DMS53 treated with DMSO at 0.1 percent for 48 hours (cell line): ENCODE measurements around the gene CIROP.
A peak's percentile ranks its signal among the peaks of the same experiment; 100 is the strongest.

Source experiments
- DNase-seq: peaks from one replicate; lab custom pipeline; 2025; ENCODE audit not compliant: unreplicated experiment; lab: John Stamatoyannopoulos, UW

CIROP gene

DNA sequence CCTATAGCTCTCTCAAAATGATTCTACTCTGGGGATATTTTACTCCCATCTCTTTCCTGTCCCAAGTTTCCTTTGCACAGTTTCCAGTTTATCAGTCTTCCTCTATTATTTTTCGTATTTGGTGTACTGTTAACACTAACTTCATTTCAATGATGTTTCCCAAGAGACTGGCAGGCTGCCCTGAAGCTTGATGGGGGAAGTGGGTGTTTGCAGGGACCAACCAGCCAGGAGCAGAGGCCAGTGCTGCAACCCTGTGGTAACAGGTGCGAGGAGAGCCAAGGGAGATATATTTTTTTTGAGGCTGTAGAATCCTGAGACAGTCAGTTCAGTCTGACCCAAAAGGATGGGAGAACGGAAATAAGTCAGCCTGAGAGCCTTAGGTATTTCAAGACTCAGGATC, 26.1 kb upstream of the CIROP start:
- no peak for DNase-seq

DNA sequence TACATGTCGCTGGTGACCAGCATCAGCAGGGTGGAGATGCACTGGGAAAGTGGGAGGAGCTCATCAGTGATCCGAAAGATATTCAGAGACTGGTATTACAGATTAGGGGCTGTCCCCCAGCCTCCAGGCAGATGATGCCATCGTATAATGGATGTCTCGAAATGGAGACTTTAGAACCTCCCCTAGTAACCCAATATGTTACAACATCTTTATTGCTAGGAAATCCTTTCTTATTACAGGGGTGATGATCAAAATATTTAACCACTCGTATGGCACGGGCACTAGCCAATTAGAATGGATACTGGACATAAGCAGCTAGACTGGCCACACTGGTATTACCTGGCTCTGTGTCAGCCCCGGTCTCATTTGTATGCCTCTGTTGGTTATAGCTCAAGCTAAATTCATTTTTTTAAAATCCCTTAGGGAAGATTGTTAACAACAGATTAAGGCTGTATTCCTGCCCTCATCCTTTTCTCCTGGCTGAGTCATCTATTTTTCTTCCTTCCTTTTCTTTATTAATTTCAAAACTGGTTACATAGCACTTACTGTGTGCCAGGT, 25.0 kb upstream of the CIROP start:
- DNase-seq: no peak

DNA sequence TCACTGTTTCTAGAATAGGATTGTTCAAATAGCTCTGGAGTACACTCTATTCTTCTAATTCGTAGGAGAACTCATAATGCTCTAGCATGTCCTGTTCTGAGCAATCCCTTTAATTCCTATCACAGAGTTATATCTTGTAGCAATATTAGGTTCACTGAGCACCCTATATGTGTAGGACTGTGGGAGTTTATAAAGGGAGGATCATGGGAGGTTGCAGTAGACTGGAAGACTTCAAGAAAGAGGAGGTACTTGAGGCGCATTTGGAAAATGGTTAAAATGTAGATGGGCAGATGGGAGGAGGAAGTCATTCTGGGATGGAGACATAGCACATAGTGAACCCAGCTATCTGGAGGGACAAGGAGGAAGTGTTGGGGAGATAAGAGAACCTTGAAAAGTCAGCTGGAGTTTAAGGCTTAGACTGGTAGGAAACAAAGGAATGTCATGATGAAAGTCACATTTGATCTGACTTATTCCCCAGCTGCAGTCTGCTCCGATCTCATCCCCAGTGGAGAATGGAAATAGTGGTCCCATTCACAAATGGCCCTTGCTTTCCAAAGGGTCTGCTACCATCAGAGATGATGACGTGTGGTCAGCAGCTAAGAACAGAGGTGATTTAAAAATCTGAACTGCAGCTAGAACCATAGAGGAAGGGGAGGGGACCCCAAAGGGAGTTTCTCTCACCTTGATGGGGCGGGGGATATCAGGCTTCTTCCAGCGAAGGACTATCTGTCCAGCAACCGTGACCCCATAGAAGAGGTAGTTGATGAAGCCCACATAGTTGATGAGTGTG, 24.4 kb upstream of the CIROP start:
- DNase-seq: no peak

- DNase-seq: no peak
These were observed 23.1 kb upstream of the CIROP start for GRCh38 chr14:23127861-23128260.

GRCh38 chr14:23126548-23127278, 21.9 kb upstream of the CIROP start:
- DNase-seq: no peak

DNA sequence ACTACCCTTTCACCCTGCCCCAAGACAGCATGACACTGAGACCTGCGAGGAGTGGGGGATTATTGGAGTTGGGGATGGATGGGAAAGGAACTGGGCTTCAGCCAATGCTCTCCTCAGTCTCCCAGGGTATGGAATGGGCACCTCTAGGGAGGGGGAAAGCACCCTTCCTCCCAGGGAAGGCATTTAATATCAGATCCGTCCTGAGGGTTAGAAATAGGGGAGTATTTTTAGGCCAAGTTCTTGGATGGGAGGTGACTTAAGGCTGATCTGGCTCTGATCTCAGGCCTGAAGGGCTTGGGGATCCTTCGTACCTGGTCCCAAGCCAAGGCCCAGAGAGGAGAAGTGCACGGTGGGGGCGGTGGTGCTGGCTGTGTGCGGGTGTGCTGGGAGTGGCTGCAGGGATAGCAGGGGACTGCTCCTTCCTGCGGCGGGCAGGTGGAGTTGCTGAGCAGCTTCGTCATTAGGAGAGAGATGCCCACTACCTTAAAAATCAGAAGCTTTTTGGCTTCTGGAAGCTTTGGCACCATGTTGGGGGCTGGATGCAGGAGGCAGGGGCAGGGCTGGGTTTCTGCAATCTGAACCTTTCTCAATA, 21.2 kb upstream of the CIROP start:
- no peak for DNase-seq

- DNase-seq: no peak
These were observed 20.2 kb upstream of the CIROP start for GRCh38 chr14:23125011-23125410.

- no peak for DNase-seq
These were observed 19.7 kb upstream of the CIROP start for GRCh38 chr14:23124337-23124954.

- DNase-seq: no peak
These were observed 18.6 kb upstream of the CIROP start for GRCh38 chr14:23123419-23123818.

DNA sequence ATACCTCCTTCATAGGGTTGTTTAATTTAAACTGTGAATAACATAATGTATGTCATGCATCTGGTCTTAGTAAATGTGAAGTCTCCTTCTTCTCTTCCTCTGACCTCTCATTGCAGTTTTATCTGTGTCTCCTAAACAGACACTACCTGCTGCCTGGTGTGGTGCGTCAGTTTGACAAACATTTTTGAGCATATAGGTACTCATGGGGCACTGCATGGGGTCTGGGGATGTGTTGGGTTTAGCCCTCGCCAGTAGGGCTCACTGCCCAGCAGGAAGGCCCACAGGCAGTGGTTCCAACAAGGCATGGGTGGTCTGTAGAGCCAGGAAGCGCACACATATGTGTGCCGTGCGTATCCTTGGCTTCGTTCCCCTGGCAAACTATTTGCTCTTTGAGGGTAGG, 17.3 kb upstream of the CIROP start:
- no peak for DNase-seq

GRCh38 chr14:23121361-23121771, 16.6 kb upstream of the CIROP start:
- no peak for DNase-seq

GRCh38 chr14:23120541-23121251, 15.9 kb upstream of the CIROP start:
- peak; percentile 51 for DNase-seq

DNA sequence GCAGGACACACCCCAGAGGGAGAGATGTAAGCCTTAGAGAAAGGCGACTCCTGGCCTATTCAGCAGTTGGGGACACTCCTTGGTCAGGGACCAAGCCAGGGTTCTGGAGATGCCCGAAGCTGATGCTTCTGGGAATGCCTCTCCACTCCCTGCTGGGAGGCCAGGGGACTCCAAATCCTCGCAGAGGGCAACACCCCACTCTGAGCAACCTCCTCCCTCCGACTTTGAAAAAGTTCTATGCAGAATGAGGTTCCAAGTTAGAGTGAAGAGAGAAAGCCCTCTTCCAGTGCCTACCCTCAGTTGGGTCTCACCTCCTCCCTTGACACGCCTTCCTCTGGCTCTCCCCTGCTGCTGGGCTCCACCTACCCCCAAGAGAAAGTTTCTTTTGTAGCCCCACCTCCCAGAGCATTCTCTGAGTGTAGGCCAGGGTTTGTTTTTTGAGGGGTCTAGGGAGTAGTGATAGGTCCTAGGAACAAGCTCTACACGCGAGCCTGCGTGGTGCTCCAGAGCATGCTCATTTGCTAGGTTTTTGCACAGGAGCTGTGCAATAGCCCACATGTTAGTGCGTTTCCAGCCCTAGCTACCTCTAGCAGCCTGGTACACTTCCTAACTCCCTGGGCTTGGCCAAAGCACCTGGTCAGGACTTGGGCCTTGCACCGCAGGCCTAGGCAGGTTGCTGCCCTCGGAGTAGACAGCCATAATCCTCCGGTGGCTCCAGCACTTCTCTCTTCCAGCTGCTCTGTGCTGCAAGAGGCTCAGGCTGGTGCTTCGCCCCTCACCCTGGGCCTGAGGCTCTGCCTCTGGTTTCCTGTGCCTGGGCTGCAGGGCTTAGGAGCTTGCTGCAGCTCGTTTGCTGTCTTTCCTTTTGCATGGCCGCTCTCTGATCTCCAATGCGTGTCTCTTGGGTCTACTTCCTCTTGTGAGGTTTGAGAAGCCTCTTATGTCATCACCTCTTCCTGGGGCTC, 14.9 kb upstream of the CIROP start:
- no peak for DNase-seq

GRCh38 chr14:23118506-23119362, 13.9 kb upstream of the CIROP start, which contains the start of gene CEBPE:
CEBPE (minus strand) TSS chr14:23119255; CDS start chr14:23119091, 164 bp downstream.
- no peak for DNase-seq

GRCh38 chr14:23117371-23118020, 12.7 kb upstream of the CIROP start:
- no peak for DNase-seq

DNA sequence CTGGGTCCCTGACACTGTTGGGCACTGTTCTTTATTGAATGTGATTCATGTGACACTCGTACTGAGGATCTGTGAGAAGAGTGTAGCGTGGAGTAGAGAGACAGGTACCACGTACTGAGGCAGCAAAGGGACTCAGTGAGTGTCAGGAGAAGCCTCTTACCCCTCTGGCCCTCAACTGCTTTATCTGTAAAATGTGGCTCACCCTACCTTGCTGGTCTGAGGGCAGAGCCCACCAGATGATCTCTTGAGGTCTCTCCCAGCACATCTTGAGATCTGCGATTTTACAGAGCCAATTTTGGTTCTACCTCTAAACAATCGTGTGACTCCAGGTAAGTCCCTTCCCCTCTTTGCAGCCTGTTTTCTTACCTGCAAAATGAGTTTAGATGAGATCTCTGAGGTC, 11.1 kb upstream of the CIROP start:
- no peak for DNase-seq

GRCh38 chr14:23115039-23115731, 10.4 kb upstream of the CIROP start:
- no peak for DNase-seq

GRCh38 chr14:23114669-23115038, 9.9 kb upstream of the CIROP start:
- no peak for DNase-seq
